Fibroblast of mammary gland (primary cell): Measurements from ENCODE around the gene FREM2.
A peak's percentile ranks its signal among the peaks of the same experiment; 100 is the strongest.

Experiments
- DNase-seq: peaks from one replicate; pipeline ENCODE4 v3.0.0-alpha.2; 2010; ENCODE audit warnings: low read depth
- H3K4me3 ChIP-seq: 2 replicates; pipeline ENCODE4 v1.5.1; 2011; ENCODE audit warnings: low read depth, mild to moderate bottlenecking, low read length, moderate library complexity; ENCODE audit not compliant: control insufficient read depth
- TF ChIP-seq, protein P1 (sequence below): conservative IDR thresholded peaks from 2 replicates; pipeline ENCODE4 v1.5.1; 2011; ENCODE audit warnings: low read depth, low read length, inconsistent platforms; ENCODE audit not compliant: control insufficient read depth, insufficient read depth

FREM2 gene, protein sequence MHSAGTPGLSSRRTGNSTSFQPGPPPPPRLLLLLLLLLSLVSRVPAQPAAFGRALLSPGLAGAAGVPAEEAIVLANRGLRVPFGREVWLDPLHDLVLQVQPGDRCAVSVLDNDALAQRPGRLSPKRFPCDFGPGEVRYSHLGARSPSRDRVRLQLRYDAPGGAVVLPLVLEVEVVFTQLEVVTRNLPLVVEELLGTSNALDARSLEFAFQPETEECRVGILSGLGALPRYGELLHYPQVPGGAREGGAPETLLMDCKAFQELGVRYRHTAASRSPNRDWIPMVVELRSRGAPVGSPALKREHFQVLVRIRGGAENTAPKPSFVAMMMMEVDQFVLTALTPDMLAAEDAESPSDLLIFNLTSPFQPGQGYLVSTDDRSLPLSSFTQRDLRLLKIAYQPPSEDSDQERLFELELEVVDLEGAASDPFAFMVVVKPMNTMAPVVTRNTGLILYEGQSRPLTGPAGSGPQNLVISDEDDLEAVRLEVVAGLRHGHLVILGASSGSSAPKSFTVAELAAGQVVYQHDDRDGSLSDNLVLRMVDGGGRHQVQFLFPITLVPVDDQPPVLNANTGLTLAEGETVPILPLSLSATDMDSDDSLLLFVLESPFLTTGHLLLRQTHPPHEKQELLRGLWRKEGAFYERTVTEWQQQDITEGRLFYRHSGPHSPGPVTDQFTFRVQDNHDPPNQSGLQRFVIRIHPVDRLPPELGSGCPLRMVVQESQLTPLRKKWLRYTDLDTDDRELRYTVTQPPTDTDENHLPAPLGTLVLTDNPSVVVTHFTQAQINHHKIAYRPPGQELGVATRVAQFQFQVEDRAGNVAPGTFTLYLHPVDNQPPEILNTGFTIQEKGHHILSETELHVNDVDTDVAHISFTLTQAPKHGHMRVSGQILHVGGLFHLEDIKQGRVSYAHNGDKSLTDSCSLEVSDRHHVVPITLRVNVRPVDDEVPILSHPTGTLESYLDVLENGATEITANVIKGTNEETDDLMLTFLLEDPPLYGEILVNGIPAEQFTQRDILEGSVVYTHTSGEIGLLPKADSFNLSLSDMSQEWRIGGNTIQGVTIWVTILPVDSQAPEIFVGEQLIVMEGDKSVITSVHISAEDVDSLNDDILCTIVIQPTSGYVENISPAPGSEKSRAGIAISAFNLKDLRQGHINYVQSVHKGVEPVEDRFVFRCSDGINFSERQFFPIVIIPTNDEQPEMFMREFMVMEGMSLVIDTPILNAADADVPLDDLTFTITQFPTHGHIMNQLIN (N-terminal part only)

DNA sequence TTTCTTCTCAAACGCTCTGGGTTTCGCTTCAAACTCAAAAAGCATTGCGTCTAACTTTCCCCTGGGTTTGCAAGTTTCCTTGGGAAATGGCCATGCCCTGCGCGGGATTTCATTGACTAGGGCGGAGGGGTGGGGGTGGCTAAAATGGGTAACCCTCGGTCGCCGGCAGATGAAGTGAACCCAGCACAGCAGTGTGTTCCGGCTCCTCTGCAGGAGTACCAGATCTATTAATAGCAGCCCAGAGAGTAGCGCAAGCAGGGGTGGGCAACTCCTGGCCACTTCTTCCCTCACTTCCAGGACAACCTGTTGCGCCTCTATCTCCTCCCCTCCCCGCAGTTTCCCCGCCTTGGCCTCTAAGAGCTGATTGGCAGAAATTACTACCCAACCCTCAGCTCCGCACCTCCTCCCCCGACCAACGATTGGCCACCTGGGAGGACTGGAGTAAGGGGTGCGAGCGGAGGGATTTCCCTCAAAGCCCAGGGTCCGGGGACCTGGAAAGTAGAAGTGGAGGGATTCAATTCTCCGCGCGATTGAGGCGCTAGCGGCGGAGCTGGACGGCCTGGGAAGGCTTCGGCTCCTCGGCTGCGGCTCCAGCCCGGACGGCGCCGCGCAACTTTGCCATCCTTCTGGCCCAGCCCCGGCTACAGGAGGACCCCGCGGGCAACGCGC is at the start of gene FREM2:
Gene FREM2, plus strand, starts transcription at position 501 of the 669 bp plus-strand sequence. CDS start 268 bp downstream, outside the sequence.
- H3K4me3 ChIP-seq = no peak within 1 kb of the TSS
- TF ChIP-seq, protein P1, sequence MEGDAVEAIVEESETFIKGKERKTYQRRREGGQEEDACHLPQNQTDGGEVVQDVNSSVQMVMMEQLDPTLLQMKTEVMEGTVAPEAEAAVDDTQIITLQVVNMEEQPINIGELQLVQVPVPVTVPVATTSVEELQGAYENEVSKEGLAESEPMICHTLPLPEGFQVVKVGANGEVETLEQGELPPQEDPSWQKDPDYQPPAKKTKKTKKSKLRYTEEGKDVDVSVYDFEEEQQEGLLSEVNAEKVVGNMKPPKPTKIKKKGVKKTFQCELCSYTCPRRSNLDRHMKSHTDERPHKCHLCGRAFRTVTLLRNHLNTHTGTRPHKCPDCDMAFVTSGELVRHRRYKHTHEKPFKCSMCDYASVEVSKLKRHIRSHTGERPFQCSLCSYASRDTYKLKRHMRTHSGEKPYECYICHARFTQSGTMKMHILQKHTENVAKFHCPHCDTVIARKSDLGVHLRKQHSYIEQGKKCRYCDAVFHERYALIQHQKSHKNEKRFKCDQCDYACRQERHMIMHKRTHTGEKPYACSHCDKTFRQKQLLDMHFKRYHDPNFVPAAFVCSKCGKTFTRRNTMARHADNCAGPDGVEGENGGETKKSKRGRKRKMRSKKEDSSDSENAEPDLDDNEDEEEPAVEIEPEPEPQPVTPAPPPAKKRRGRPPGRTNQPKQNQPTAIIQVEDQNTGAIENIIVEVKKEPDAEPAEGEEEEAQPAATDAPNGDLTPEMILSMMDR = no peak
- DNase-seq = no peak

DNA sequence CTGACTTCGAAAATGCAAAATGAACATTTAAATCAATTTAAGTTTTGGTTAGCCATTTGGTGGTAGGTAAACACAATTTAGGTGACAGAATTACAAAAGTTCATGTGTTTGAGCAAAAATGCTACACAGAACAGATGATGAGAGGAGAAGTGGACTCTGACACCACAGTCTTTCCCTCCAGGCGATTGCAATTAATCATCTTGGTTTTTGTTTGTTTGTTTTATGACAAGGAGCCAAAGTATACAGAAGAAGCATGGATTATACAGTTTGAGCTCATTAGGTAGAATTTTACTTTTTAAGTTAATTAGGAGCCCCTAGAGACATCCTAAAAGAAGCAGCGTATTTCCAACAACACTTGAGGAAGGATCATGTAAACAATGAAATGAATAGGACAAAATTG is 49.3 kb upstream of the FREM2 start:
- TF ChIP-seq, protein P1 = no peak
- no peak for DNase-seq
- H3K4me3 ChIP-seq = no peak overlapping the region

DNA sequence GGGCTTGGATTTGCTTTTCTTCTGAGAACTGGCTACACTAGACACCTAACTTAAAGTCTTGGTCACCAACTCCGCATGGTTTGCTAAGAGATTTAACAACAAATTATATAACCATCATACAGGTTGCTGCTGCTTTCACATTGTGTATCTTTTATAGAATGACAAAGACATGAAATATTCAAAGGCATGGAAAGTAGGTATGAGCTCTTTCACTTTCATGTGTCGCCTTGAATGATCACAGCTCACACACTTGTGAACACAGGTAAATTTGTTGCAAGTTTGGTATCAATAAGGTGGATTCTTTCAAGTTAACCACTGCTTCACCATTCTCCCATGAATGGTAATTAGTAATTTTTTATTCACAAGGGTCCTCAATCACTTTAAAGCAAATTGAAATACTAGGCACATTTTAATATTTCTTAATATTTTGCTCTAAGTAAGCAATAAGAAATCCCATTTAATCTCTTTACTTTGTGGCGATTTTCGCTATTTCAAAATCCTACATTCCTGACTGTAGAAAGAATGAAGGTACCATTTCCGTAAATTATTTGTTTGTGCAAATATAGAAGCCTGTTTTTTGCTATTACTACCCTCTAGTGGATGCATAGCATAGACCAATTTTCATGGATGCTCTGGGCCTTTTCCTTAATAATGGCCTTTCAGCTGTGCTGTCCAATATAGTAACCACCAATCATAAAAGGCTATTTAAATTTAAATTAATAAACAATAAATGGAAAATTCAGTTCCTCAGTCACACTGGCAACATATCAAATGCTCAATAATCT is 45.5 kb upstream of the FREM2 start:
- TF ChIP-seq, protein P1 = peak; percentile 40
- no peak overlapping the region for H3K4me3 ChIP-seq
- DNase-seq = peak; percentile 2

DNA sequence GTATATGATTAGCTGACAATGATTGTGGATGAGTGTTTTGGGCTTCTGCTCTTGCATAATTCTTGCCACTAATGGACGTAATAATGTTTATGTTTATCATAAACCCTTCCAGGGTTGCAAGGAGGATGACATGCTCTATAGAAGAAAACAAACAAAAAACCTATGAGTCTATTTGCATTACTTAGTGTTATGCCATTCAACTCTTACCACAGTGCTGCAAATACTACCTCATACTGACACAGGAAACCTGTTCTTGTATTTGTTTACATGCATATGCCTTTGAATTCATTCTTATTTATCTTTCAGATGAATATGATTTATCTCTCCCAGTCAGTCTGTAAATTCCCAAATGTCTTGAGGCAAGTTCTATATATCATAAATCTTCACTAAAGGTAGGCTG is 39.6 kb upstream of the FREM2 start:
- TF ChIP-seq, protein P1 = no peak
- DNase-seq = no peak
- H3K4me3 ChIP-seq = no peak overlapping the region

DNA sequence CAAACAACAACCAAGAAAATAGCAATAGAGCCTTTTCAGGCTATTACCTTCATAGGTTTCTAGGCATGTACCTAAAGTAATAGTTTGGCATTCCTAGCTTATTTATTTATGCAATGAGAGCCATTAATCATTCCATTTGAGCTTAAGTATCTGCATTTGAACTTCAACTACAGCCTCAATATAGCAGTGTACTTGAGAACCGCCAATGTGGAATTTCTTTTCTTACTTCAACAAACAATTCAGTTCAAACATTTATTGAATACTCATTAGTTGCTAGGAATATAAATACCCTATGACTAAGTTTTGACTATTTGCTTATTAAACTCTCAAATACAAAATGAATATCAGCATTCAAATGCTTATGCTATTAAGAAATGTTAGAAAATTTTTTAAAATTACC is 38.0 kb upstream of the FREM2 start:
- DNase-seq = no peak

More for the DNA sequence above, 38.0 kb upstream of the FREM2 start:
- TF ChIP-seq, protein P1 = no peak
- H3K4me3 ChIP-seq = no peak overlapping the region
